Tongue (tissue), 2 donors: ENCODE data around the gene GCK. TPM values are rescaled to one million over a fixed set of nuclear protein-coding genes. Genes with fewer than 3 reads are reported as not detected.

Experiments
- DNase-seq: peaks from one replicate; pipeline ENCODE4 v3.0.0-alpha.2; 2015
- total RNA-seq: library from RNA; depleted of rRNA; stranded (reverse); fragments of >200 nt; gene quantifications from one replicate; pipeline ENCODE4 v1.2.3, GENCODE V29; 2014

GCK gene
- total RNA-seq, 1 donor from 2014 or later, result 2.9 TPM

GRCh38 chr7:44116789-44117666, 72.2 kb downstream of the GCK start:
- DNase-seq, result no peak

- no peak for DNase-seq
These were observed 73.0 kb downstream of the GCK start for GRCh38 chr7:44116087-44116788.

GRCh38 chr7:44114586-44115310, 74.5 kb downstream of the GCK start:
- peak; percentile 93 for DNase-seq

DNA sequence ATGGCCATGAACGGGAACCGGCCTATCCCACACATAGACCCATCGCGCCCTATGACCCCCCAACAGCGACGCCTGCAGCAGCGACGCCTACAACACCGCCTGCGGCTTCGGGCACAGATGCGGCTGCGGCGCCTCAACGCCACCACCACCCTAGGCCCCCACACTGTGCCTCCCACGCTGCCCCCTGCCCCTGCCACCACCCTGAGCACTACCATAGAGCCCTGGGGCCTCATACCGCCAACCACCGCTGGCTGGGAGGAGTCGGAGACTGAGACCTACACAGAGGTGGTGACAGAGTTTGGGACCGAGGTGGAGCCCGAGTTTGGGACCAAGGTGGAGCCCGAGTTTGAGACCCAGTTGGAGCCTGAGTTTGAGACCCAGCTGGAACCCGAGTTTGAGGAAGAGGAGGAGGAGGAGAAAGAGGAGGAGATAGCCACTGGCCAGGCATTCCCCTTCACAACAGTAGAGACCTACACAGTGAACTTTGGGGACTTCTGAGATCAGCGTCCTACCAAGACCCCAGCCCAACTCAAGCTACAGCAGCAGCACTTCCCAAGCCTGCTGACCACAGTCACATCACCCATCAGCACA, 75.4 kb downstream of the GCK start:
- DNase-seq, result no peak

DNA sequence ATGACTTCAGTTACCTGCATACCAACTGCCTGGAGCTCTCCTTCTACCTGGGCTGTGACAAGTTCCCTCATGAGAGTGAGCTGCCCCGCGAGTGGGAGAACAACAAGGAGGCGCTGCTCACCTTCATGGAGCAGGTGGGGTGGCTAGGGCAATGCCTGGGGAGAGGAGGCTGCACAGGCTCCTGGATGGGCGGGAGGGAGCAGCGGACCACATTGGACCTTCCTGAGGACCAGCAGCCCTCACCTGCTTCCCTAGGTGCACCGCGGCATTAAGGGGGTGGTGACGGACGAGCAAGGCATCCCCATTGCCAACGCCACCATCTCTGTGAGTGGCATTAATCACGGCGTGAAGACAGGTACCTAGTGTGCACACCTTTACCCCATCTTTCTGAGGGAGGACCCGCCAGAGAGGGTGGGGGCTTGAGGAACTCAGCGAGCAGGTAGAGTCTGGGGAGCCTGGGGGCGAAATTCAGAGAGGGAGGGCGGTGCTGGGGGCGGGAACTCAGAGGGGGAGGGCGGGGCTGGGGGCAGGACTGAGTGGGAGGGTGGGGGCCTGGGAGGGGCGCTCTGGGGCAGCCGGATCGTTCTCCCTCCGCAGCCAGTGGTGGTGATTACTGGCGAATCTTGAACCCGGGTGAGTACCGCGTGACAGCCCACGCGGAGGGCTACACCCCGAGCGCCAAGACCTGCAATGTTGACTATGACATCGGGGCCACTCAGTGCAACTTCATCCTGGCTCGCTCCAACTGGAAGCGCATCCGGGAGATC, 76.1 kb downstream of the GCK start:
- DNase-seq, result no peak

DNA sequence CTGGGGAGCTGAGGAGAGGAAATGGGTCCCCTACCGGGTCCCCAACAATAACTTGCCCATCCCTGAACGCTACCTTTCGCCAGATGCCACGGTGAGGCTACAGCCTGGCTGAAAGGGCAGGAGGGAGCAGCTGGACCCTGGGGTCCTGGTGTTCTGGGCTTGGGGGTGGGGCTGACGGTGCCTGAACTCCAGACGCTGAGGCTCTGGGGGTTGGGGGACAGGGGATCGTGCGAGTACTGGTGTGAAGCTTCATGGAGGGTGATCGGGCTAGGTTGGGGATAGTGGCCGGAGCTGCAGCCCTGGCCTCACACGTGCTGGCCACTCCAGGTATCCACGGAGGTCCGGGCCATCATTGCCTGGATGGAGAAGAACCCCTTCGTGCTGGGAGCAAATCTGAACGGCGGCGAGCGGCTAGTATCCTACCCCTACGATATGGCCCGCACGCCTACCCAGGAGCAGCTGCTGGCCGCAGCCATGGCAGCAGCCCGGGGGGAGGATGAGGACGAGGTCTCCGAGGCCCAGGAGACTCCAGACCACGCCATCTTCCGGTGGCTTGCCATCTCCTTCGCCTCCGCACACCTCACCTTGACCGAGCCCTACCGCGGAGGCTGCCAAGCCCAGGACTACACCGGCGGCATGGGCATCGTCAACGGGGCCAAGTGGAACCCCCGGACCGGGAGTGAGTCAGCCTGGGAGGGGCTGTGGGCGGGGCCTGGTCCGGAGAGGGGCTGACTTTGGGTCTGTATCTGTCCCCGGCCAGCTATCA, 76.8 kb downstream of the GCK start:
- no peak for DNase-seq

GRCh38 chr7:44111761-44112160, 77.5 kb downstream of the GCK start:
- no peak for DNase-seq

GRCh38 chr7:44110719-44111635, 78.3 kb downstream of the GCK start:
- DNase-seq, result peak; percentile 58

GRCh38 chr7:44109991-44110390, 79.2 kb downstream of the GCK start:
- no peak for DNase-seq

- DNase-seq, result no peak
These were observed 80.2 kb downstream of the GCK start for GRCh38 chr7:44108768-44109750.

DNA sequence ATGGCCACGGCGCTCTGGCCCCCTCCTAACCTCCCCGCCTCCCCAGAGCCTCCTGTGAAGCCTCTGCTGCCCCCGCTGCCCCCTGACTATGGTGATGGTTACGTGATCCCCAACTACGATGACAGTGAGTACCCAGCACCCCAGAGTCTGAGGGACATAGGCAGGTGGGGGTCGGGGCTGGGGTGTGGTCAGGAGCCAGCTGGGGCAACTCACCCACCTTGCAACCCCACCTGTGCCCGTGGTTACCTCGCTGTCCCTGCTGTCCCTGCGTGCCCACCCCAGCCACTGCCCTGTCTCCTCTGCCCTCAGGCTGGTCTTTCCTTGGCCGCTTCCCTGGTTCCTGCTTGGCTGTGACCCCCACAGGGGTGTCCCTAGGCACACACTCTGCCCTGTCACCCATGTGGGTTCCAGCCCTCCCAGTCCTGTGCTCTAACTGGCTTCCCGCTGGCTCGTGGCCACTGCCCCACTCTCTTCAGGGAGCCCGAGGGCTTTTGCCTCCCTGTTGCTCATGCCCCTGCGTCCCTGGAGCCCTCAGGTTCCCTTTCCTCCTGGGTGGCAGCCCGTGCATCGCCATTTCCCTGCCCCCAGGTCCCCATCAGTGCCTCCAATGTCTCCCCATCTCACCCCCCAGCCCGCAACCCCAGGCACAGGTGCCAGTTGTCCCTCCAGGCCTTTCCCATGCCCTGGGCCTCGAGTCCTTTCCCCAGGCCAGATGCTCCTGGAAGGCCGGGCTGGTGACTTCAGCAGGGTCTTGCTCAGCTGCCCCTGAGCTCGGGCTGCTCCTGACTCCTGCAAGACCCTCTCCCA, 81.1 kb downstream of the GCK start:
- no peak for DNase-seq

GRCh38 chr7:44107116-44107960, 81.9 kb downstream of the GCK start:
- DNase-seq, result no peak

DNA sequence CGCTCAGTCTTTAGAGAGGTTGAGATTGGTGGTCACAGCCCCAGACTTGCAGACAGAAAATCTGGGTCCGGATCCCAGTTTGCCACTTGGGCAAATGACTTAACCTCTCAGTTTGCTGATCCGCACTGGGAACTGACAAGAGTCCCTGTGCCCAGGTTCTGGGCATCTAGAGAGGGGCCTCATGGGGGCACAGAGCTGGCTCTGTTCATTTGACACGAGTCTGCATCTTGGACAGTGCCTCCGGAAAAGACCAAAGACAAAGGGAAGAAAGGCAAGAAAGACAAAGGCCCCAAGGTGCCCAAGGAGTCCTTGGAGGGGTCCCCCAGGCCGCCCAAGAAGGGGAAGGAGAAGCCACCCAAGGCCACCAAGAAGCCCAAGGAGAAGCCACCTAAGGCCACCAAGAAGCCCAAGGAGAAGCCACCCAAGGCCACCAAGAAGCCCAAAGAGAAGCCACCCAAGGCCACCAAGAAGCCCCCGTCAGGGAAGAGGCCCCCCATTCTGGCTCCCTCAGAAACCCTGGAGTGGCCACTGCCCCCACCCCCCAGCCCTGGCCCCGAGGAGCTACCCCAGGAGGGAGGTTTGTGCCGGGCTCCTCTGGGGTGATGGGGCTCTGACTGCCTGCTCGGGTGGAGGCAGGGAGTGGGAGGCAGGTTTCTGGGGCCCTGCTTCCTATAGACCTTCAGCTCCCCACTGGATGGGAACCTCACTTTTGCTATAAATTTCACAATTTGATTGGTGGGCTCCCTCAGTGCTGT, 82.8 kb downstream of the GCK start:
- DNase-seq, result no peak

DNA sequence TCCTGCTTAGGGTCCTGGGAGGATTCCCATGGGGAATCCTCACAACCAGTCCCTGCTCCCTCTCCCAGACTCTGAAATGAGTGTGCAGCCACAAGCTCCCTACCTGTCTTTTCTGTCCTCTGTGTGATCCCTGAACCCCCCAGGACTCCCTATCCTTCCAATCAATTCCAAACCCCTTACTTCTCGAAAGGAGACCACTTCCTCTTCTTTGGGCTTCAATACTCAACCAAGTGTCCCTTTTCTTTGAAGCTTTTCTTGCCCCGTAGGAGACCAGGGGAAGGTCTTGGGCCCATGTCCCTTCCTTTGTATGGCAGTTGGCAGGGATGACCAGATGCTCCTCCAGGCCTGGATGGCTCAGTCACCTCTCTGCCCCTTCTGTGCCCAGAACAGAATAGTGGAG, 83.4 kb downstream of the GCK start:
- no peak for DNase-seq

- DNase-seq, result no peak
These were observed 84.1 kb downstream of the GCK start for GRCh38 chr7:44104860-44105771.
